ENCODE measurements around the gene PEMT.

DNA sequence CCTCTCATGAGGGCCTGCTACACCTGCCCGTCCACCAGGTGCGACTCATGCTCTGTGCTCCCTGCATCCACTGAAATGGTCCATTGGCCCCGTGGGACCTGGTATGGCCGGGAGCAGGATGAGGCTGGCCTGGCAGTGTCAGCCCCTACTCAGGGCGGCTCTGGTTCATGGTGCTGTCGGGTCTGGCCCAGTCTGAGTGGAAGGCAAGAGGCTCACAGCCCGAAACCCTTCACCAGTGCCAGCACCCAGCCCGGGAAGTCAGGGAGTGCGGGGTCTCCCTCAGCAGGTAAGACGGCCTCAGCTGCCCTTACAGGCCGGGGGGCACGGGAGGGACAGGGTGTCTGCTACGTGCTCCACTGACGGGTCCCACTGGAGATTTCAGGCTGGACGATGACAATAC is 54.8 kb downstream of the PEMT start:
- no peak for TF ChIP-seq CTCF (IDR thresholded peaks at IDR 0.05)
- no peak for TF ChIP-seq POLR2A (IDR thresholded peaks at IDR 0.05; ENCODE audit: low read depth)
- TF ChIP-seq POLR2AphosphoS5 (IDR thresholded peaks at IDR 0.05): no peak
- no peak for TF ChIP-seq EP300 (IDR thresholded peaks at IDR 0.05)

All from esophagus muscularis mucosa (tissue), 4 donors.